Mucosa of descending colon (tissue), 3 donors: ENCODE data around the gene ALG1. TPM values are rescaled to one million over a fixed set of nuclear protein-coding genes. Genes with fewer than 3 reads are reported as not detected.

Source experiments
- ATAC-seq: fragments of 200-7000 bp; cut with Tn5 transposase; one replicate; pipeline ENCODE4 v1.9.1; 2020; ENCODE audit warnings: mild to moderate bottlenecking, moderate library complexity
- DNase-seq, 3 donors: peaks; one replicate each; pipeline ENCODE4 v3.0.0-alpha.2; 2020
- H3K36me3 ChIP-seq: fragments of 200-600 bp; one replicate; pipeline ENCODE4 v1.8.0; 2021; ENCODE audit warnings: low read depth, mild to moderate bottlenecking
- H3K4me1 ChIP-seq: fragments of 200-600 bp; one replicate; pipeline ENCODE4 v1.8.0; 2021; ENCODE audit warnings: low read depth, mild to moderate bottlenecking
- H3K4me3 ChIP-seq: fragments of 200-600 bp; one replicate; pipeline ENCODE4 v1.8.0; 2021; ENCODE audit warnings: mild to moderate bottlenecking
- H3K9me3 ChIP-seq: fragments of 200-600 bp; one replicate; pipeline ENCODE4 v1.8.0; 2021; ENCODE audit warnings: mild to moderate bottlenecking
- intact Hi-C, 2 donors: fragments of 100-400 bp; cut with DNase I in 1 of 2; cut with micrococcal nuclease in 1 of 2; formaldehyde crosslinking; loops; one replicate each; pipeline versions ENCODE4 v1.11.0 to v1.11.1; 2022; cut with DNase I, micrococcal nuclease
- total RNA-seq, 3 donors: library from RNA; stranded (reverse); fragmentation: NEBNext Ultra II Directional in 2 of 3; extraction: Animal tissue kit (Norgen Biotek cat#: 25700) in 2 of 3; gene quantifications; one replicate each; pipeline versions ENCODE4 v1.2.1 to v1.2.4, GENCODE V29; 2021 to 2023
- TF ChIP-seq, protein P1 (sequence below): fragments of 200-600 bp; IDR thresholded peaks from one replicate; pipeline ENCODE4 v1.8.0; 2022; ENCODE audit warnings: antibody characterized with exemption, mild to moderate bottlenecking
- donor health status: DM: no; HTN: no; CAD: no; lungs with moderate emphysema.
- donor health status: DM: no; HTN: no; CAD: no.
- donor health status: DM: no; HTN: yes; CAD: no.

Gene ALG1
- total RNA-seq, 3 donors from 2014 or later: 17.7 to 32.2 (median 29.0) TPM

DNA sequence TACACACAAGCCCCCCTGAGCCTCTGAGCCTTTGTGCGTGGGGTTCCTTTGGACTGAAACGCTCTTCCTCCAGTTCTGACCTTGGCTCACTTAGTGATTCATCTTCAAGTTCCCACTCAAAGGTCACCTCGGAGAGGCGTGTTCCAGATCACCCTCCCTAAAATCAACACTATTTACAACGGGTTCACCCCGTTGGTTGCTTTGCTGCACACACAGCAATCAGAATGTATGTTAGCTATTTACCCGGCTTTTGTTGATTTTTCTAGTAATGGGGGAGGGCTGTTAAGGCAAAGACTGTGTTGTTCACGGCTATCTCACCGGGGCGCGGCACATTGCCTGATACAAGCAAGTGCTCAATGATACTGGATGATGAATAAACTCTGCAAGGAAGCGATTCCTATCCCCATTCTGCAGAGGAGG is 38.9 kb upstream of the ALG1 start:
- ATAC-seq (peak; percentile 58), DNase-seq (peak in 2 of 3 donors; percentile 35 to 43)
- Histone ChIP-seq H3K36me3 (no peaks in the 10 kb centered on the region), H3K9me3 (no peaks in the 10 kb centered on the region), H3K4me1 (peaks cover 19% of the 10 kb centered on the region), H3K4me3 (peak overlapping the region; percentile 86)
- TF ChIP-seq, protein P1, sequence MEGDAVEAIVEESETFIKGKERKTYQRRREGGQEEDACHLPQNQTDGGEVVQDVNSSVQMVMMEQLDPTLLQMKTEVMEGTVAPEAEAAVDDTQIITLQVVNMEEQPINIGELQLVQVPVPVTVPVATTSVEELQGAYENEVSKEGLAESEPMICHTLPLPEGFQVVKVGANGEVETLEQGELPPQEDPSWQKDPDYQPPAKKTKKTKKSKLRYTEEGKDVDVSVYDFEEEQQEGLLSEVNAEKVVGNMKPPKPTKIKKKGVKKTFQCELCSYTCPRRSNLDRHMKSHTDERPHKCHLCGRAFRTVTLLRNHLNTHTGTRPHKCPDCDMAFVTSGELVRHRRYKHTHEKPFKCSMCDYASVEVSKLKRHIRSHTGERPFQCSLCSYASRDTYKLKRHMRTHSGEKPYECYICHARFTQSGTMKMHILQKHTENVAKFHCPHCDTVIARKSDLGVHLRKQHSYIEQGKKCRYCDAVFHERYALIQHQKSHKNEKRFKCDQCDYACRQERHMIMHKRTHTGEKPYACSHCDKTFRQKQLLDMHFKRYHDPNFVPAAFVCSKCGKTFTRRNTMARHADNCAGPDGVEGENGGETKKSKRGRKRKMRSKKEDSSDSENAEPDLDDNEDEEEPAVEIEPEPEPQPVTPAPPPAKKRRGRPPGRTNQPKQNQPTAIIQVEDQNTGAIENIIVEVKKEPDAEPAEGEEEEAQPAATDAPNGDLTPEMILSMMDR: no peak
- intact Hi-C loops: no loop called here

DNA sequence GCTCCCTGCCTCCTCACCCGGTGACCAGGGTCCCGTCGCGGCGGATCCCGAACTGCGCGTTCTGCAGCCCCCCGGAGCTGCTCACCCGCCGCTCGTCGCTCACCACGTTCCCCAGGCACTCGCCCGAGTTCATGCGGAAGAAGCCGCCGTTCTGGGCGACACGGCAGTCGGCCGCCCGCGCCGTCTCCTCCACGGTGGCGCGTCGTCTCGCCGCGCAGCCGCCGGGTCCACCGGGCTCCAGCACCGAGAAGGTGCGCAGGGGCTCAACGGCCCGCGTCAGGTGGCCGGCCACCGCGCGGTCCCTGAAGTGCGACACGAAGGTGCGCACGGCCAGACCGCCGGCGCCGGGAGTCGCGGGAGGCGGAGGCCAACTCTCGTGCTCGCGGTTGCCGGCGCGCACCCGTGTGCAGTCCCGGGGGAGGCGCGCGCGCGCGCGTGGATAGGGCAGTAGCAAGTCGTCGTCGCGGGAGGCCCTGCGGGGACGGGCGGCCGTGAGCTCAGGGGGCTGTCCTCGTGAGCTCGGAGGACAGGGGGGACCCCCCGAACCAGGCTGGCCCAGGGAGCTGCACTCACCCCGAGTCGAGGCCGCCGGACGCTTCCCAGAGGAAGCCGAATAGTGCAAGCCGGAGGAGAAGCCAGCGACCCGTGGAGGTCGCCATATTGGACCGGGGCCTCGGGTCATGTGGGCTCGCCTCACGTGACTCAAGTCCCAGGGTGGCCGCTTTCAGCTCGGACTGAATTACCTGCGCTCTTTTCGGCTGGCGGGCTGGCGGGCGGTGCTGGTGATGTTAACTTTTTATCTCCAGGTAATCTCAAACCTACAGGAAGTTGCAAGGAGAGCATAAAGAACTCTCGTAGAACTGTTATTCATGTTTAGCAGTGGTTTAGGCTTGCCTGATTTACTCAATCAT is 38.1 kb upstream of the ALG1 start, which contains the start of gene NAGPA:
TSS of gene NAGPA (minus strand) at position 680 of the 911 bp plus-strand sequence. CDS start at position 659, 21 bp downstream.
- TF ChIP-seq, protein P1: no peak
- peak; percentile 92 to 98 (median 94) for DNase-seq
- intact Hi-C loops: no loop called here
- ATAC-seq: peak; percentile 89
- H3K9me3 ChIP-seq: no peaks in the 10 kb centered on the region
- H3K36me3 ChIP-seq: no peaks in the 10 kb centered on the region
- peaks cover 19% of the 10 kb centered on the region for H3K4me1 ChIP-seq
- peak within 1 kb of the TSS; percentile 86 for H3K4me3 ChIP-seq

DNA sequence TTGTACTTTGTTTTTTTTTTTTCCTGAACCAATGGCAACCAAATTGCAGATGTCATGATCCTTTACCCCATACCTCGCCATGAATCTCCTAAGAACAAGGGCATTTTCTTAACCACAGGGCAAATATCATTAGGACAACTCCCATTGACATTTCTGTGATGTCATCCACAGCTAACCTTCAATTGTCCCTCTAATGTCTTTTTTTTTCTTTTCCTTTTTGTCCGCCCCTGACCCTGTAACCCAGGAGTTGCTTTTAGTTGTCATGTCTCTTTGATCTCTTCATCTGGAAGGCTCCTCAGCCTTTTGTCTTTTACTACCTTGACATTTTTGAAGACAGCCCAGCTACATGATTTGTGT is 37.5 kb upstream of the ALG1 start:
- H3K36me3 ChIP-seq: no peaks in the 10 kb centered on the region
- intact Hi-C loops: no loop called here
- no peaks in the 10 kb centered on the region for H3K9me3 ChIP-seq
- H3K4me1 ChIP-seq: peaks cover 19% of the 10 kb centered on the region
- no peak for DNase-seq
- no peak for ATAC-seq
- H3K4me3 ChIP-seq: peak overlapping the region; percentile 86
- TF ChIP-seq, protein P1: no peak

DNA sequence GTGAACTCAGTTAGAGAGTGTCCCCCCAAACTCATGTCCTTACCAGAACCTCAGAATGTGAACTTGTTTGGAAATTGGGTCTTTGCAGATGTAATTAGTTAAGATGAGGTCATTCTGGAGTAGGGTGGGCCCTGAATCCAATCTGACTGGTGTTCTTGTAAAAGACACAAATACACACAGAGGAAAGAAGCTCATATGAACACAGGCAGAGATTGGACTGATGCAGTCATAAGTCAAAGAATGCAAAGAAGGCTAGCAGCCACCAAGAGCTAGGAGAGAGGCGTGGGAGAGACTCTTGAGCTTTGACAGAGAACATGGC is 35.8 kb upstream of the ALG1 start:
- Histone ChIP-seq H3K4me1 (peaks cover 19% of the 10 kb centered on the region), H3K9me3 (no peaks in the 10 kb centered on the region), H3K36me3 (no peaks in the 10 kb centered on the region), H3K4me3 (no peak overlapping the region)
- DNase-seq (no peak), ATAC-seq (no peak)
- TF ChIP-seq, protein P1: no peak
- intact Hi-C loops: no loop called here

DNA sequence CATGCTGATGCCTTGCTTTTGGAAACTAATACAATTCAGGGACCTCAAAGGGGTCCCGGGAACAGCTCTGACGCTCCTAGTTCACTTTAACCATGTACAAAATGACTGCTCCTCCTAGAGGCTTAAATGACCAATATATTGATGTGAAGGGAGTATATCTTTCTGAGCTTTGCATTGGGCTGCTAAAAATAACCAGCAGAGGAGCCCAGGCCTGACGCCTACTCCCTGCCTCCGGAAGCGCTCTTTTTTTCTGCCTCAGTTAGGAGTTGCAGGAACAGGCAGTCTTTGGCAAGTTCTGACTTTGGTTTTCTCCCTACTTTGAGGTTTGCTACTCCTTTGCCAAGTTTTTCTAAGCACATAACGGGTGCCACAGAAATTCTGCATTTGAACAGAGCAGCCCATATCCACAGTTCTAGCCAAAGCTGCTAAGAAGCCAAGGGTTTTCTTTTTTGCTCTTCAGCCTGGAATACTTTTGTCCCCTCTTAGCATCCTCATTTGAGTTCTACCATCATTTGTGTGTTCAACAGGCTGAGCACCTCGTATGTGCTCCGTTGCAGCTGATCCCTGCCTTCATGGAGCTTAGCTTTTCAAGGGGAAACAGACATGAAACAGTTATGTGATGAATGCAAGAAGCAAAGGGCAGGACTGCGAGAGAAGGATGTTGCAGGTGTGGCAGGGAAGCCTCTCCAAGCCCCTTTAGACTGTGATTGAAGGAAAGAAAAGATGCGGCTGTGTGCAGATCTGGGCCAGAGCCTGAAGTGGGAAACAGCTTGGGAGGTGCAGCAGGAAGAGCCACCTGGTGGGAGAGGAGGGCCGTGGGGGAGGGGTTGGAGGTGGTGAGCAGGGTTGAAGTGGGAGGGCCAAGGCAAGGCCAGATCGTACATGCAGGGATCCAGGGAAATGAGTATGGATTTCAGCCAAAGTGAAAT is 35.2 kb upstream of the ALG1 start:
- no peak for ATAC-seq
- TF ChIP-seq, protein P1: no peak
- no peaks in the 10 kb centered on the region for H3K9me3 ChIP-seq
- no peak for DNase-seq
- H3K4me1 ChIP-seq: peaks cover 19% of the 10 kb centered on the region
- no peak overlapping the region for H3K4me3 ChIP-seq
- intact Hi-C loops: no loop called here
- no peaks in the 10 kb centered on the region for H3K36me3 ChIP-seq
